ENCODE measurements around the gene ATXN7L1. TPM values are rescaled to one million over a fixed set of nuclear protein-coding genes. Genes with fewer than 3 reads are reported as not detected.

Gene ATXN7L1
- total RNA-seq, 2 experiments from 2014 or later: 0.59 TPM; not detected in 1

- DNase-seq (ENCODE audit: low spot score): no peak
- no peaks in the 10 kb centered on the region for H3K36me3 ChIP-seq (ENCODE audit: insufficient read depth, low read length)
- intact Hi-C loops (cut with micrococcal nuclease; ENCODE audit: unreplicated experiment): no loop called here
- no peaks in the 10 kb centered on the region for H4K20me1 ChIP-seq (ENCODE audit: insufficient read depth, low read length)
- H2AFZ ChIP-seq (ENCODE audit: low read length): no peak overlapping the region
- H3K27ac ChIP-seq (ENCODE audit: low read depth, low read length, poor library complexity, severe bottlenecking): no peak overlapping the region
- ChIA-PET POLR2A (no interaction called here), CTCF (ENCODE audit: unreplicated experiment) (no interaction called here)
- no peak overlapping the region for H3K4me3 ChIP-seq (ENCODE audit: low read depth, low read length, poor library complexity, severe bottlenecking)
- H3K9me2 ChIP-seq (ENCODE audit: insufficient read depth, low read length): no peaks in the 10 kb centered on the region
- no peaks in the 10 kb centered on the region for H3K4me1 ChIP-seq (ENCODE audit: insufficient read depth, low read length, poor library complexity, severe bottlenecking)
- no peak overlapping the region for H3K4me2 ChIP-seq (ENCODE audit: low read length)
- TF ChIP-seq CTCF (conservative IDR thresholded peaks at IDR 0.05; ENCODE audit: low read length): no peak
- TF ChIP-seq EZH2phosphoT487 (IDR thresholded peaks at IDR 0.05; ENCODE audit: borderline replicate concordance, low read depth, low read length): no peak
- H3K79me2 ChIP-seq (ENCODE audit: insufficient read depth, low read depth, low read length): no peaks in the 10 kb centered on the region
- no TSS peak for BruUV-seq (replicated peaks)
- no peaks in the 10 kb centered on the region for H3K9me3 ChIP-seq (ENCODE audit: low read length)
Measured at GRCh38 chr7:105815576-105815975, 60.8 kb downstream of the ATXN7L1 start.

- no peak overlapping the region for H3K4me3 ChIP-seq (ENCODE audit: low read depth, low read length, poor library complexity, severe bottlenecking)
- no peaks in the 10 kb centered on the region for H3K36me3 ChIP-seq (ENCODE audit: insufficient read depth, low read length)
- no peak overlapping the region for H3K27ac ChIP-seq (ENCODE audit: low read depth, low read length, poor library complexity, severe bottlenecking)
- H4K20me1 ChIP-seq (ENCODE audit: insufficient read depth, low read length): no peaks in the 10 kb centered on the region
- ChIA-PET POLR2A (no interaction called here), CTCF (ENCODE audit: unreplicated experiment) (no interaction called here)
- TF ChIP-seq CTCF (conservative IDR thresholded peaks at IDR 0.05; ENCODE audit: low read length) (no peak), EZH2phosphoT487 (IDR thresholded peaks at IDR 0.05; ENCODE audit: borderline replicate concordance, low read depth, low read length) (no peak)
- H2AFZ ChIP-seq (ENCODE audit: low read length): no peak overlapping the region
- intact Hi-C loops (cut with micrococcal nuclease; ENCODE audit: unreplicated experiment): no loop called here
- no TSS peak for BruUV-seq (replicated peaks)
- no peaks in the 10 kb centered on the region for H3K9me2 ChIP-seq (ENCODE audit: insufficient read depth, low read length)
- no peak for DNase-seq (ENCODE audit: low spot score)
- H3K9me3 ChIP-seq (ENCODE audit: low read length): no peaks in the 10 kb centered on the region
- H3K79me2 ChIP-seq (ENCODE audit: insufficient read depth, low read depth, low read length): no peaks in the 10 kb centered on the region
- H3K4me1 ChIP-seq (ENCODE audit: insufficient read depth, low read length, poor library complexity, severe bottlenecking): peaks cover 1% of the 10 kb centered on the region
- H3K4me2 ChIP-seq (ENCODE audit: low read length): no peak overlapping the region
Measured at GRCh38 chr7:105814481-105814880, 61.9 kb downstream of the ATXN7L1 start.

GRCh38 chr7:105811189-105811847, 65.1 kb downstream of the ATXN7L1 start:
- Histone ChIP-seq H3K4me1 (ENCODE audit: insufficient read depth, low read length, poor library complexity, severe bottlenecking) (peaks cover 10% of the 10 kb centered on the region), H3K9me2 (ENCODE audit: insufficient read depth, low read length) (no peaks in the 10 kb centered on the region), H4K20me1 (ENCODE audit: insufficient read depth, low read length) (no peaks in the 10 kb centered on the region), H3K4me2 (ENCODE audit: low read length) (no peak overlapping the region), H3K9me3 (ENCODE audit: low read length) (no peaks in the 10 kb centered on the region), H3K27ac (ENCODE audit: low read depth, low read length, poor library complexity, severe bottlenecking) (no peak overlapping the region), H3K36me3 (ENCODE audit: insufficient read depth, low read length) (no peaks in the 10 kb centered on the region), H2AFZ (ENCODE audit: low read length) (no peak overlapping the region), H3K79me2 (ENCODE audit: insufficient read depth, low read depth, low read length) (no peaks in the 10 kb centered on the region), H3K4me3 (ENCODE audit: low read depth, low read length, poor library complexity, severe bottlenecking) (no peak overlapping the region)
- TF ChIP-seq EZH2phosphoT487 (IDR thresholded peaks at IDR 0.05; ENCODE audit: borderline replicate concordance, low read depth, low read length): no peak
- no peak for TF ChIP-seq CTCF (conservative IDR thresholded peaks at IDR 0.05; ENCODE audit: low read length)
- intact Hi-C loops (cut with micrococcal nuclease; ENCODE audit: unreplicated experiment): no loop called here
- ChIA-PET CTCF (ENCODE audit: unreplicated experiment) (no interaction called here), POLR2A (interaction anchor here (0.6 kb wide), 1 partner anchor 732 kb away, joined by 3 read pairs; no protein-coding TSS in a partner anchor)
- no TSS peak for BruUV-seq (replicated peaks)
- no peak for DNase-seq (ENCODE audit: low spot score)

Measured in OCI-LY7 (cell line).